Gastroesophageal sphincter (tissue), 4 donors: ENCODE results near the gene UST. TPM values are rescaled to one million over a fixed set of nuclear protein-coding genes. Genes with fewer than 3 reads are reported as not detected.
"Not testable (repeated sequence)": the region's sequence is repeated elsewhere in the genome, so short reads cannot be mapped to it uniquely, and the experiment has no call there.

Experiments used
- ATAC-seq: fragments of 150-250 bp; one replicate; pipeline ENCODE4 v1.9.1; 2016; ENCODE audit warnings: mild to moderate bottlenecking, moderate library complexity
- H3K27ac ChIP-seq, 4 donors: fragments of 200-600 bp; sonication (generic) in 3 of 4; 1 replicate in 3 of 4; 2 replicates in 1 of 4; pipeline ENCODE4 v1.5.1; 2016 to 2019
- H3K27me3 ChIP-seq: fragments of 200-600 bp; sonication (generic); one replicate; pipeline ENCODE4 v1.5.1; 2019
- H3K36me3 ChIP-seq, 2 donors: fragments of 200-600 bp; sonication (generic); one replicate each; pipeline ENCODE4 v1.5.1; 2019; ENCODE audit warnings: control low read depth in 1 of 2
- H3K4me1 ChIP-seq, 3 donors: fragments of 200-600 bp; sonication (generic); 1 replicate in 2 of 3; 2 replicates in 1 of 3; pipeline ENCODE4 v1.5.1; 2016 to 2019; ENCODE audit warnings: control low read depth in 2 of 3
- H3K4me3 ChIP-seq, 2 donors: fragments of 200-600 bp; sonication (generic); one replicate each; pipeline ENCODE4 v1.5.1; 2019; ENCODE audit warnings: mild to moderate bottlenecking in 1 of 2, moderate library complexity in 1 of 2
- H3K9me3 ChIP-seq, 3 donors: fragments of 200-600 bp; sonication (generic); one replicate each; pipeline ENCODE4 v1.5.1; 2017 to 2019; ENCODE audit warnings: control low read depth in 2 of 3
- EP300 ChIP-seq: sonication (generic); formaldehyde crosslinking; IDR thresholded peaks from one replicate; pipeline ENCODE4 v1.6.1; 2017; ENCODE audit warnings: antibody characterized with exemption, mild to moderate bottlenecking
- POLR2A ChIP-seq, 2 donors: fragments of 450-650 bp; IDR thresholded peaks; one replicate each; pipeline ENCODE4 v1.6.1; 2017; ENCODE audit warnings: antibody characterized with exemption in 2 of 2, mild to moderate bottlenecking in 2 of 2, moderate library complexity in 1 of 2
- POLR2AphosphoS5 ChIP-seq: sonication (generic); formaldehyde crosslinking; IDR thresholded peaks from one replicate; pipeline ENCODE4 v1.6.1; 2017; ENCODE audit warnings: antibody characterized with exemption
- WGBS, 2 donors: methylation state at CpG; one replicate each; pipeline ENCODE4 v1.1.5; 2018; ENCODE audit warnings: low coverage in 1 of 2; 5-methylcytosine and 5-hydroxymethylcytosine counted together
- total RNA-seq, 4 donors: library from RNA; depleted of rRNA; stranded (reverse); fragments of >200 nt; gene quantifications; one replicate each; pipeline ENCODE4 v1.1.0, GENCODE V29; 2016
- TF ChIP-seq, protein P1 (sequence below), 4 experiments: fragments of 200-600 bp in 2 of 4; fragments of 450-650 bp in 2 of 4; sonication (generic) in 1 of 4; IDR thresholded peaks; one replicate each; pipeline ENCODE4 v1.5.1; 2017 to 2019; ENCODE audit warnings: antibody characterized with exemption in 4 of 4, mild to moderate bottlenecking in 2 of 4, moderate library complexity in 2 of 4

Gene UST
- total RNA-seq, 4 donors from 2014 or later = 17.4 to 48.1 (median 32.4) TPM

DNA sequence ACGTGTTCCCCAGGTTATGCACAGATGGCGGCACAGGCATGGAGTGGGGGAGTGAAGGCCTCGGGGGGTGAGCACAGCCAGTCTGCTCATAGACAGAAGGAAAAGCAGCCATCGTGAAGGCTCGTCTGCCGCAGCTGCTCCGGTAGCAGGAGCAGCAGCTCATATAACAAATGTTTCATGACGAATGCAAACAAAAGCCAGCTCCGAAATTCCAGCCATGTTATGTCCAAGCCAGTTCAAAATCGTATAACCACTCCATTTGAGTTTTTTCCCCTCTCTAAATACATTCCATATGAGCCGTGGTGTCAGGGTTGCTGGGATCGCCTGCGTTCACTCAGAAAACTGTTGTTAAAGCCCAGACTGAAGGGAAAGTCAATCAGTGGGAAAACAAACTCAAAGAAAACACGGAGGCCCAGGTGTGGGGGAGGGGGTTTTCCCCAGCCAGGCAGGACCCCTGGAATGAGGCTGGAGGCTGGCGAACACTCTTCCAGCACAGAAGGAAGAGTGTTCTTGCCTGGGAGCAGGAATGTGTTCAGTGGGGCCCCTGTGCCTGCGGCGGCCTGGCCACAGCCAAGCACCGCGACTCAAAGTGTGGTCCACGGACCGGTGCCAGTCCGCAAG lies 290.3 kb downstream of the UST start:
- no peak for ATAC-seq
- Histone ChIP-seq H3K27ac (no peak overlapping the region), H3K36me3 (no peaks in the 10 kb centered on the region), H3K4me3 (no peak overlapping the region), H3K9me3 (no peaks in the 10 kb centered on the region), H3K27me3 (no peaks in the 10 kb centered on the region), H3K4me1 (peaks cover 0 to 23% (median 2%) of the 10 kb centered on the region in 3 donors)
- WGBS, 2 donors = 40 to 58% methylated on average over 1 to 7 of the region's 22 CpGs
- TF ChIP-seq, protein P1, sequence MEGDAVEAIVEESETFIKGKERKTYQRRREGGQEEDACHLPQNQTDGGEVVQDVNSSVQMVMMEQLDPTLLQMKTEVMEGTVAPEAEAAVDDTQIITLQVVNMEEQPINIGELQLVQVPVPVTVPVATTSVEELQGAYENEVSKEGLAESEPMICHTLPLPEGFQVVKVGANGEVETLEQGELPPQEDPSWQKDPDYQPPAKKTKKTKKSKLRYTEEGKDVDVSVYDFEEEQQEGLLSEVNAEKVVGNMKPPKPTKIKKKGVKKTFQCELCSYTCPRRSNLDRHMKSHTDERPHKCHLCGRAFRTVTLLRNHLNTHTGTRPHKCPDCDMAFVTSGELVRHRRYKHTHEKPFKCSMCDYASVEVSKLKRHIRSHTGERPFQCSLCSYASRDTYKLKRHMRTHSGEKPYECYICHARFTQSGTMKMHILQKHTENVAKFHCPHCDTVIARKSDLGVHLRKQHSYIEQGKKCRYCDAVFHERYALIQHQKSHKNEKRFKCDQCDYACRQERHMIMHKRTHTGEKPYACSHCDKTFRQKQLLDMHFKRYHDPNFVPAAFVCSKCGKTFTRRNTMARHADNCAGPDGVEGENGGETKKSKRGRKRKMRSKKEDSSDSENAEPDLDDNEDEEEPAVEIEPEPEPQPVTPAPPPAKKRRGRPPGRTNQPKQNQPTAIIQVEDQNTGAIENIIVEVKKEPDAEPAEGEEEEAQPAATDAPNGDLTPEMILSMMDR (IDR thresholded peaks at IDR 0.05) = no peak
- TF ChIP-seq POLR2A (IDR thresholded peaks at IDR 0.05) (no peak), POLR2AphosphoS5 (no peak), EP300 (no peak)

DNA sequence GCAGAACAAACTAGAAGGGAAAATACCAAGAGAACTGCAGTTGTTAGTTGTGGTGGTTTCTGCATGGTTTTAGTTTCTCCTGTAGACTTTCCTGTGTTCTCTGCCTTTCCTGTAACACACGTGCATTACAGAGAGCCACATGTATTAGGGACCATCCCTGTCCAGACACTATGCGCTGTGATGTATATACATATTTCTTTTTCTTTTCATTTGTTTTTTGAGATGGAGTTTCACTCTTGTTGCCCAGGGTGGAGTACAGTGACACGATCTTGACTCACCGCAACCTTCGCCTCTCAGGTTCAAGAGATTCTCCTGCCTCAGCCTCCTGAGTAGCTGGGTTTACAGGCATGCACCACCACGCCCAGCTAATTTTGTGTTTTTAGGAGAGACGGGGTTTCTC lies 292.2 kb downstream of the UST start:
- H3K27me3 ChIP-seq, H3K27ac ChIP-seq, ATAC-seq, H3K9me3 ChIP-seq, H3K4me1 ChIP-seq, H3K36me3 ChIP-seq, H3K4me3 ChIP-seq: not testable (repeated sequence)
- 88 to 93% methylated on average over 1 to 7 of the region's 7 CpGs for WGBS, 2 donors

DNA sequence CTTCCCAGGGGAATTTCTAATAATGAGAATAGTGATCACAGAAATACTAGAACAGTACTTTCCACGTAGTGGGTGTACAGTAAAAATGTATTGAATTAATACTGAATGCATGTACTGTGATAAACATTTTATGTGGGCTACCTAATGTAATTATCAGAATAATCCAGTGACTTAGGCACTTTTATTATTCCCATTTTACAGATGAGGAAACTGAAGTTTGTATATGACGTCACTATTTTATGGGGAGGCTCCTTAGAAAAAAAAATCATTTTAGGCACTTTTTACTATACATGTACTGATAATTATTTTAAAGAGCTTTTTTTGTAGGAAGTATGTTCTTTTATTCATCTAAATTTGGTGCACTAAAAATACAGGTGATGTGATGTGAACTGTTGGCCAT lies 295.1 kb downstream of the UST start:
- Histone ChIP-seq H3K4me1 (peaks cover 0 to 6% (median 0%) of the 10 kb centered on the region in 3 donors), H3K36me3 (no peaks in the 10 kb centered on the region), H3K4me3 (no peak overlapping the region), H3K27ac (no peak overlapping the region), H3K27me3 (no peaks in the 10 kb centered on the region), H3K9me3 (no peaks in the 10 kb centered on the region)
- 100% methylated on average over 1 to 2 of the region's 2 CpGs for WGBS, 2 donors
- no peak for ATAC-seq
- no peak for TF ChIP-seq POLR2AphosphoS5
- no peak for TF ChIP-seq POLR2A (IDR thresholded peaks at IDR 0.05)
- TF ChIP-seq EP300 = no peak
- TF ChIP-seq, protein P1 (IDR thresholded peaks at IDR 0.05) = no peak

DNA sequence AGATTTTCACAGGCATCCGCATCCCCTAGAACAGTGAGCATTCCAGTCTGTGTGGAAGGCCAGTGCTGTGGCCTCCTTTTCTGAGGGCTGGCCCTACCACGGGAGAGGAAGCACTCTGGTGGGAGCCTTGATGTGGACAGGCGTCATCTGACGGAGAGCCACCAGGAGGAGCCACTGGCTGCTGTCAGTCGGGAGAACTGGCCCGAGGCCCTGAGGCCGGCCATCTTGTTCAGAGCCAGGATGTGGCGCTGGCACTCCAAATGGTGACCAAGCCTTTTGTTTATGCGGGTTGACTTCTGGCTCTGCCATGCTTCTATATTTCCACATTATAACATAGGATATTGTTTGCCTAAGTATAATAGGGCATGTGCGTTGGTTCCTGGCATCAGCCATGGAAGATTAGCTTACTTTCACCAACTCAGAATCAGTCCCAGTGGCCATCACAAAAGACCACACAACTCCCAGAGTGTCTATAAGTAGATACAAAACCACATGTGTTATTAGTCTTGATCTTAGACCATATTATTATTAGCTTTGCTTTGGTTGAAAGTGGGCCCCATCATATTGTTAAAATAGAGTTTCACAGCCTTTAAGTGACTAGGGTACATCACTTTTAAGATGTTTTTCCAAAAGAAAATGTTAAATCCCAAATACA lies 296.8 kb downstream of the UST start:
- no peaks in the 10 kb centered on the region for H3K27me3 ChIP-seq
- WGBS, 2 donors = 96 to 100% methylated on average over 1 to 5 of the region's 10 CpGs
- H3K27ac ChIP-seq = no peak overlapping the region
- no peaks in the 10 kb centered on the region for H3K4me1 ChIP-seq
- H3K36me3 ChIP-seq = no peaks in the 10 kb centered on the region
- H3K4me3 ChIP-seq = no peak overlapping the region
- no peak for ATAC-seq
- no peaks in the 10 kb centered on the region for H3K9me3 ChIP-seq
- TF ChIP-seq EP300 (no peak), POLR2AphosphoS5 (no peak), POLR2A (IDR thresholded peaks at IDR 0.05) (no peak)
- TF ChIP-seq, protein P1 (IDR thresholded peaks at IDR 0.05) = no peak

DNA sequence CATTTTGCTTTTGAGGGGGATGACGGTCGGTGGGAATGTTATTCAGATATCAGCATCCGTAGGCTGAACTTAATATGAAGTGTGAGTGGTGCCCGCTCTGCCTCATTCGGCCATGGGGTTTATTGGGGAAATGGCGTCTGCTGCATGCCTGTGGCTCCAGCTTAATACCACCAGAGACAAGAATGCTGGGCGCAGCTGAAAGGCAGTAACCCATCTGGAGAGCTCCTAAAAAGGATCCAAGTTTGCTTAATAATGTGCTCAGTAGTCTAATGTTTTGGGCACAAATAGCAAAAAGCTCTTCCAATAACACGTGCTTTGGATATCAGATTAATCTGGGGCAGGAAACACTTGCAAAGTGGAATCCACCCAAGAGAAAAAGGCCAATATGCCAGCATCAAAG lies 297.7 kb downstream of the UST start:
- 76 to 87% methylated on average over 7 of the region's 8 CpGs for WGBS, 2 donors
- Histone ChIP-seq H3K27me3 (no peaks in the 10 kb centered on the region), H3K4me3 (no peak overlapping the region), H3K4me1 (no peaks in the 10 kb centered on the region), H3K27ac (no peak overlapping the region), H3K36me3 (no peaks in the 10 kb centered on the region), H3K9me3 (no peaks in the 10 kb centered on the region)
- TF ChIP-seq, protein P1 (IDR thresholded peaks at IDR 0.05) = no peak
- no peak for TF ChIP-seq POLR2A (IDR thresholded peaks at IDR 0.05)
- no peak for TF ChIP-seq EP300
- no peak for TF ChIP-seq POLR2AphosphoS5
- ATAC-seq = peak; percentile 34
